PC-9 (cell line): Measurements from ENCODE around the gene CCNT2. TPM values are rescaled to one million over a fixed set of nuclear protein-coding genes. Genes with fewer than 3 reads are reported as not detected.

Experiments used
- BruUV-seq: library from RNA; stranded (reverse); fragments of 400-500 nt; replicated peaks from 2 replicates; lab custom pipeline; 2021; lab: Mats Ljungman, UMichigan
- CTCF ChIA-PET: fragments of 300-600 bp; sonication (Branson Sonifier 250); formaldehyde crosslinking; loops from one replicate; lab custom pipeline; 2022; ENCODE audit warnings: antibody characterized with exemption; lab: Charles Lee
- POLR2A ChIA-PET: fragments of 300-600 bp; sonication (Branson Sonifier 250); formaldehyde crosslinking; loops from one replicate; lab custom pipeline; 2022; ENCODE audit warnings: antibody characterized with exemption; ENCODE audit not compliant: unreplicated experiment; lab: Charles Lee
- DNase-seq, 2 experiments: peaks; one replicate each; pipeline versions ENCODE4 v3.0.0 to v3.0.0-alpha.2; 2015 to 2022; ENCODE audit warnings: mixed read lengths in 1 of 2
- H2AFZ ChIP-seq: fragments of 200-600 bp; sonication (generic); 2 replicates; pipeline ENCODE4 v1.8.1; 2017; ENCODE audit warnings: antibody characterized with exemption
- H3F3A ChIP-seq: fragments of 200-600 bp; sonication (generic); 2 replicates; pipeline ENCODE4 v1.8.1; 2017; ENCODE audit warnings: antibody characterized with exemption, mild to moderate bottlenecking, low read depth; ENCODE audit not compliant: insufficient read depth
- H3K27ac ChIP-seq: fragments of 200-600 bp; sonication (generic); 2 replicates; pipeline ENCODE4 v1.6.1; 2016; ENCODE audit warnings: mixed run types
- H3K27me3 ChIP-seq: fragments of 200-600 bp; sonication (generic); 2 replicates; pipeline ENCODE4 v1.6.1; 2016; ENCODE audit warnings: low read depth, mixed run types; ENCODE audit not compliant: insufficient read depth
- H3K36me3 ChIP-seq: fragments of 200-600 bp; sonication (generic); 2 replicates; pipeline ENCODE4 v1.6.1; 2016; ENCODE audit warnings: low read depth, mixed run types
- H3K4me1 ChIP-seq: fragments of 200-600 bp; sonication (generic); replicated peaks from 2 replicates; pipeline ENCODE4 v1.6.1; 2016; ENCODE audit warnings: mixed run types; ENCODE audit not compliant: insufficient read depth
- H3K4me2 ChIP-seq: fragments of 200-600 bp; sonication (generic); 2 replicates; pipeline ENCODE4 v1.6.1; 2017; ENCODE audit warnings: mixed run types
- H3K4me3 ChIP-seq: fragments of 200-600 bp; sonication (generic); 2 replicates; pipeline ENCODE4 v1.6.1; 2016; ENCODE audit warnings: mixed run types
- H3K79me2 ChIP-seq: fragments of 200-600 bp; sonication (generic); 2 replicates; pipeline ENCODE4 v1.6.1; 2017; ENCODE audit warnings: low read depth, mixed run types
- H3K9me2 ChIP-seq: fragments of 200-600 bp; sonication (generic); 2 replicates; pipeline ENCODE4 v1.8.1; 2017; ENCODE audit warnings: mild to moderate bottlenecking; ENCODE audit not compliant: insufficient read depth
- H3K9me3 ChIP-seq: fragments of 200-600 bp; sonication (generic); 2 replicates; pipeline ENCODE4 v1.8.1; 2016; ENCODE audit warnings: low read depth; ENCODE audit not compliant: insufficient read depth
- H4K20me1 ChIP-seq: fragments of 200-600 bp; sonication (generic); 2 replicates; pipeline ENCODE4 v1.8.1; 2017; ENCODE audit not compliant: insufficient read depth
- CTCF ChIP-seq: fragments of 200-600 bp; sonication (generic); conservative IDR thresholded peaks from 2 replicates; pipeline ENCODE4 v1.6.1; 2017; ENCODE audit warnings: mixed run types, antibody characterized with exemption, mild to moderate bottlenecking, moderate library complexity
- EZH2 ChIP-seq: fragments of 200-600 bp; sonication (generic); IDR thresholded peaks from 2 replicates; pipeline ENCODE4 v1.8.0; 2017; ENCODE audit warnings: antibody characterized with exemption, low read depth
- intact Hi-C: fragments of 100-400 bp; cut with micrococcal nuclease; formaldehyde crosslinking; loops from one replicate; pipeline ENCODE4 v1.10.0; 2022; ENCODE audit not compliant: unreplicated experiment
- total RNA-seq: library from RNA; stranded (reverse); gene quantifications from 2 replicates; pipeline ENCODE4 v1.2.3, GENCODE V29; 2021

The CCNT2 gene
- total RNA-seq, 1 experiment from 2014 or later = 26.2 TPM

- BruUV-seq = no TSS peak
- Histone ChIP-seq H3K4me1 (no peaks in the 10 kb centered on the region), H3K4me3 (no peak overlapping the region), H4K20me1 (no peaks in the 10 kb centered on the region), H3K36me3 (no peaks in the 10 kb centered on the region), H3K9me2 (no peaks in the 10 kb centered on the region), H3K27me3 (no peaks in the 10 kb centered on the region), H3F3A (no peaks in the 10 kb centered on the region), H3K79me2 (no peaks in the 10 kb centered on the region), H3K4me2 (no peak overlapping the region), H3K27ac (no peak overlapping the region), H2AFZ (no peak overlapping the region), H3K9me3 (no peaks in the 10 kb centered on the region)
- no peak for DNase-seq
- intact Hi-C loops = no loop called here
- POLR2A ChIA-PET = no interaction called here
- no peak for TF ChIP-seq EZH2
- TF ChIP-seq CTCF = no peak
- CTCF ChIA-PET = no interaction called here
Measured at GRCh38 chr2:134884435-134884834, 34.2 kb upstream of the CCNT2 start.

- Histone ChIP-seq H3K4me3 (no peak overlapping the region), H3K9me2 (no peaks in the 10 kb centered on the region; the same call in none of the 2 replicates), H3K79me2 (no peaks in the 10 kb centered on the region), H3K4me2 (no peak overlapping the region), H2AFZ (no peak overlapping the region), H3K27me3 (no peaks in the 10 kb centered on the region), H3K4me1 (no peaks in the 10 kb centered on the region), H3K27ac (no peak overlapping the region), H3F3A (no peaks in the 10 kb centered on the region), H4K20me1 (no peaks in the 10 kb centered on the region), H3K36me3 (no peaks in the 10 kb centered on the region), H3K9me3 (no peaks in the 10 kb centered on the region)
- intact Hi-C loops = no loop called here
- POLR2A ChIA-PET = no interaction called here
- TF ChIP-seq CTCF (no peak), EZH2 (no peak)
- no peak for DNase-seq
- no TSS peak for BruUV-seq
- CTCF ChIA-PET = no interaction called here
Measured at GRCh38 chr2:134892282-134893035, 26.2 kb upstream of the CCNT2 start.

GRCh38 chr2:134897932-134898331, 20.7 kb upstream of the CCNT2 start:
- CTCF ChIA-PET = interaction anchor here (1.3 kb wide), 1 partner anchor 115 kb away, joined by 3 read pairs; no protein-coding TSS in a partner anchor
- Histone ChIP-seq H3K9me3 (no peaks in the 10 kb centered on the region), H4K20me1 (no peaks in the 10 kb centered on the region), H3K4me2 (no peak overlapping the region), H3F3A (no peaks in the 10 kb centered on the region), H3K27me3 (no peaks in the 10 kb centered on the region), H3K4me3 (no peak overlapping the region), H3K36me3 (no peaks in the 10 kb centered on the region), H3K27ac (no peak overlapping the region), H3K9me2 (no peaks in the 10 kb centered on the region; the same call in none of the 2 replicates), H3K4me1 (no peaks in the 10 kb centered on the region), H3K79me2 (no peaks in the 10 kb centered on the region), H2AFZ (no peak overlapping the region)
- no TSS peak for BruUV-seq
- POLR2A ChIA-PET = no interaction called here
- intact Hi-C loops = loop anchor here (1.0 to 5.0 kb wide), 4 partner anchors 115 to 438 kb away; no protein-coding TSS in a partner anchor
- DNase-seq = no peak
- peak; percentile 67 for TF ChIP-seq CTCF
- TF ChIP-seq EZH2 = no peak
